Trophoblast cell (in vitro differentiated cells and primary cell): ENCODE data around the gene DCP1B.

ENCODE experiments used
- DNase-seq, 2 donors: peaks; one replicate each; pipeline ENCODE4 v3.0.0-alpha.2; 2016
- H2AFZ ChIP-seq: 2 replicates; pipeline ENCODE4 v1.6.1; 2013; ENCODE audit warnings: low read length, moderate library complexity, mild to moderate bottlenecking; ENCODE audit not compliant: insufficient read depth, poor library complexity
- H2AK5ac ChIP-seq: 2 replicates; pipeline ENCODE4 v1.6.1; 2013; ENCODE audit warnings: mild to moderate bottlenecking, low read length
- H2BK120ac ChIP-seq: 2 replicates; pipeline ENCODE4 v1.6.1; 2013; ENCODE audit warnings: low read length, mild to moderate bottlenecking, moderate library complexity; ENCODE audit not compliant: insufficient read depth, poor library complexity
- H2BK12ac ChIP-seq: 2 replicates; pipeline ENCODE4 v1.6.1; 2013; ENCODE audit warnings: mild to moderate bottlenecking, low read length, moderate library complexity
- H2BK5ac ChIP-seq: 2 replicates; pipeline ENCODE4 v1.6.1; 2013; ENCODE audit warnings: low read length, low read depth, moderate library complexity, mild to moderate bottlenecking; ENCODE audit not compliant: poor library complexity
- H3K14ac ChIP-seq: 2 replicates; pipeline ENCODE4 v1.6.1; 2013; ENCODE audit warnings: mild to moderate bottlenecking, low read length
- H3K18ac ChIP-seq: 2 replicates; pipeline ENCODE4 v1.6.1; 2013; ENCODE audit warnings: mild to moderate bottlenecking, low read length
- H3K23ac ChIP-seq: 2 replicates; pipeline ENCODE4 v1.6.1; 2013; ENCODE audit warnings: low read length
- H3K27ac ChIP-seq: 2 replicates; pipeline ENCODE4 v1.5.1; 2013; ENCODE audit warnings: low read depth, mild to moderate bottlenecking, inconsistent platforms, low read length, moderate library complexity
- H3K27me3 ChIP-seq: 2 replicates; pipeline ENCODE4 v1.6.1; 2013; ENCODE audit warnings: inconsistent platforms, mild to moderate bottlenecking, low read length, moderate library complexity; ENCODE audit not compliant: insufficient read depth
- H3K36me3 ChIP-seq, 2 experiments: 1 replicate in 1 of 2; 2 replicates in 1 of 2; pipeline ENCODE4 v1.6.1; 2013; ENCODE audit warnings: low read length in 2 of 2, mild to moderate bottlenecking in 2 of 2, moderate library complexity in 1 of 2; ENCODE audit not compliant: insufficient read depth in 2 of 2, control insufficient read depth in 1 of 2
- H3K4ac ChIP-seq: 2 replicates; pipeline ENCODE4 v1.6.1; 2013; ENCODE audit warnings: low read depth, mild to moderate bottlenecking, low read length, moderate library complexity
- H3K4me1 ChIP-seq, 2 experiments: 1 replicate in 1 of 2; 2 replicates in 1 of 2; pipeline ENCODE4 v1.6.1; 2013; ENCODE audit warnings: low read length in 2 of 2, mild to moderate bottlenecking in 2 of 2, moderate library complexity in 1 of 2; ENCODE audit not compliant: insufficient read depth in 2 of 2, control insufficient read depth in 1 of 2
- H3K4me2 ChIP-seq: 2 replicates; pipeline ENCODE4 v1.6.1; 2013; ENCODE audit warnings: inconsistent platforms, mild to moderate bottlenecking, low read length, moderate library complexity
- H3K4me3 ChIP-seq: 2 replicates; pipeline ENCODE4 v1.5.1; 2013; ENCODE audit warnings: mild to moderate bottlenecking, low read depth, low read length, inconsistent platforms
- H3K79me1 ChIP-seq: one replicate; pipeline ENCODE4 v1.6.1; 2013; ENCODE audit warnings: low read length
- H3K79me2 ChIP-seq: 2 replicates; pipeline ENCODE4 v1.6.1; 2013; ENCODE audit warnings: low read length, mild to moderate bottlenecking; ENCODE audit not compliant: control insufficient read depth, insufficient read depth, poor library complexity
- H3K9ac ChIP-seq: 2 replicates; pipeline ENCODE4 v1.6.1; 2013; ENCODE audit warnings: mild to moderate bottlenecking, low read length
- H3K9me3 ChIP-seq: 2 replicates; pipeline ENCODE4 v1.6.1; 2013; ENCODE audit warnings: low read depth, mild to moderate bottlenecking, control low read depth, inconsistent platforms, low read length; ENCODE audit not compliant: insufficient read depth
- H4K12ac ChIP-seq: 2 replicates; pipeline ENCODE4 v1.6.1; 2013; ENCODE audit warnings: low read depth, mild to moderate bottlenecking, low read length, moderate library complexity
- H4K8ac ChIP-seq: 2 replicates; pipeline ENCODE4 v1.6.1; 2013; ENCODE audit warnings: low read depth, mild to moderate bottlenecking, low read length, moderate library complexity
- H4K91ac ChIP-seq: one replicate; pipeline ENCODE4 v1.6.1; 2013; ENCODE audit warnings: low read depth, mild to moderate bottlenecking, low read length, moderate library complexity
- WGBS: extraction: QIAGEN DNeasy Blood & Tissue Kit; methylation state at CpG from one replicate; pipeline ENCODE4 v1.1.7; 2013; ENCODE audit warnings: missing lambda C conversion rate; ENCODE audit not compliant: insufficient read length, insufficient coverage; ENCODE audit errors: extremely low coverage; 5-methylcytosine and 5-hydroxymethylcytosine counted together

Gene DCP1B

GRCh38 chr12:2023365-2023764, 19.1 kb upstream of the DCP1B start:
- Histone ChIP-seq H3K9ac (no peak overlapping the region), H3K4me2 (no peak overlapping the region), H2BK5ac (no peak overlapping the region), H3K79me2 (no peaks in the 10 kb centered on the region), H3K4ac (no peak overlapping the region), H3K27me3 (no peaks in the 10 kb centered on the region), H3K36me3 (no peaks in the 10 kb centered on the region), H2BK120ac (no peak overlapping the region), H2BK12ac (no peak overlapping the region), H3K4me3 (no peak overlapping the region), H4K12ac (no peak overlapping the region), H4K8ac (no peak overlapping the region), H2AFZ (no peak overlapping the region), H3K27ac (no peak overlapping the region), H2AK5ac (no peak overlapping the region), H4K91ac (no peak overlapping the region), H3K14ac (no peak overlapping the region), H3K23ac (no peak overlapping the region), H3K4me1 (peaks cover 0 to 1% of the 10 kb centered on the region in 2 experiments), H3K9me3 (no peaks in the 10 kb centered on the region), H3K79me1 (no peaks in the 10 kb centered on the region), H3K18ac (no peak overlapping the region)
- DNase-seq, result peak; percentile 31 to 49
- WGBS, result no CpG with 5 or more reads among the region's 3 CpGs

DNA sequence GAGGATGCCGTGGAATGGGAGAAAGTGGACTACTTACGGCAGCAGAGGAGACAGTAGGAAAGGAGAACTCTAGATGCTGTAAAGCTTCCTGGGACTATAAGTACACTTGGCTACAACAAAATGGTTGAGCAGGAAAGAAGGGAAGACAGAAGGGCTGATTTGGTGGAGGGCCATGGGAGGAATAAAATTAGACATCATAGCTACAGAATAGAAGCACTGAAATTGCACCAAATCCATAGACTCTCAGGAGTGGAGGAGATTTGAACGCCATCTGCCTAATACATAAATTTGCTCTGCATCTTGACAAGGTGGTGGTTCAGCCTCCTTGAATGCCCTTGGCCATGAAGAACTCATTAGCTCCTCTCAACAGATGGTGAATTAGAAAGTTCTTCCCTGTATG, 16.3 kb upstream of the DCP1B start:
- Histone ChIP-seq H3K79me1 (no peaks in the 10 kb centered on the region), H3K4me3 (no peak overlapping the region), H3K9ac (no peak overlapping the region), H3K27me3 (no peaks in the 10 kb centered on the region), H3K4ac (no peak overlapping the region), H3K9me3 (no peaks in the 10 kb centered on the region), H4K8ac (no peak overlapping the region), H3K18ac (no peak overlapping the region), H3K4me1 (peaks cover 2 to 6% of the 10 kb centered on the region in 2 experiments), H4K91ac (no peak overlapping the region), H3K27ac (no peak overlapping the region), H2AK5ac (no peak overlapping the region), H3K23ac (no peak overlapping the region), H2BK5ac (no peak overlapping the region), H3K36me3 (no peaks in the 10 kb centered on the region), H2BK12ac (no peak overlapping the region), H3K14ac (no peak overlapping the region), H2BK120ac (no peak overlapping the region), H4K12ac (no peak overlapping the region), H3K79me2 (no peaks in the 10 kb centered on the region), H3K4me2 (no peak overlapping the region), H2AFZ (no peak overlapping the region)
- no CpG with 5 or more reads among the region's 3 CpGs for WGBS
- DNase-seq, result no peak

GRCh38 chr12:2019126-2019525, 14.9 kb upstream of the DCP1B start:
- no peak overlapping the region for H2AK5ac ChIP-seq
- no peaks in the 10 kb centered on the region for H3K36me3 ChIP-seq
- no peaks in the 10 kb centered on the region for H3K9me3 ChIP-seq
- no peak for DNase-seq
- H3K4me1 ChIP-seq, result peaks cover 4 to 11% of the 10 kb centered on the region in 2 experiments
- H4K8ac ChIP-seq, result no peak overlapping the region
- H4K12ac ChIP-seq, result no peak overlapping the region
- no peak overlapping the region for H3K14ac ChIP-seq
- H3K18ac ChIP-seq, result no peak overlapping the region
- WGBS, result no CpG with 5 or more reads among the region's 2 CpGs
- no peak overlapping the region for H2AFZ ChIP-seq
- H2BK12ac ChIP-seq, result no peak overlapping the region
- no peak overlapping the region for H4K91ac ChIP-seq
- no peaks in the 10 kb centered on the region for H3K79me2 ChIP-seq
- no peak overlapping the region for H3K27ac ChIP-seq
- H2BK120ac ChIP-seq, result no peak overlapping the region
- H3K4ac ChIP-seq, result no peak overlapping the region
- no peak overlapping the region for H3K9ac ChIP-seq
- no peak overlapping the region for H3K4me3 ChIP-seq
- no peaks in the 10 kb centered on the region for H3K27me3 ChIP-seq
- H3K4me2 ChIP-seq, result no peak overlapping the region
- no peak overlapping the region for H2BK5ac ChIP-seq
- H3K79me1 ChIP-seq, result no peaks in the 10 kb centered on the region
- no peak overlapping the region for H3K23ac ChIP-seq

- no peak overlapping the region for H3K23ac ChIP-seq
- no peak overlapping the region for H3K27ac ChIP-seq
- no peak overlapping the region for H3K4ac ChIP-seq
- no peaks in the 10 kb centered on the region for H3K27me3 ChIP-seq
- H4K91ac ChIP-seq, result peak overlapping the region; percentile 8
- peak overlapping the region; percentile 3 for H2AFZ ChIP-seq
- H4K8ac ChIP-seq, result no peak overlapping the region
- no peaks in the 10 kb centered on the region for H3K9me3 ChIP-seq
- no peak overlapping the region for H3K18ac ChIP-seq
- H3K36me3 ChIP-seq, result no peaks in the 10 kb centered on the region
- H3K4me2 ChIP-seq, result no peak overlapping the region
- H3K79me2 ChIP-seq, result no peaks in the 10 kb centered on the region
- H2BK5ac ChIP-seq, result no peak overlapping the region
- peak overlapping the region; percentile 32 for H2BK12ac ChIP-seq
- H2AK5ac ChIP-seq, result peak overlapping the region; percentile 7
- H3K79me1 ChIP-seq, result no peaks in the 10 kb centered on the region
- no peak overlapping the region for H2BK120ac ChIP-seq
- H3K14ac ChIP-seq, result no peak overlapping the region
- H4K12ac ChIP-seq, result no peak overlapping the region
- no peak overlapping the region for H3K4me3 ChIP-seq
- no peak overlapping the region for H3K9ac ChIP-seq
- no CpG with 5 or more reads among the region's 7 CpGs for WGBS
- DNase-seq, result no peak
- H3K4me1 ChIP-seq, result peaks cover 6 to 13% of the 10 kb centered on the region in 2 experiments
Measured at GRCh38 chr12:2018391-2018790, 14.1 kb upstream of the DCP1B start.
